Erythroblast (primary cell): ENCODE measurements around the gene NME8.

Source experiments
- GATA1 ChIP-seq: IDR thresholded peaks from 2 replicates; pipeline ENCODE4 v1.6.1; 2011; ENCODE audit warnings: low read depth, mild to moderate bottlenecking, control low read depth, low read length, moderate library complexity
- POLR2A ChIP-seq: IDR thresholded peaks from 2 replicates; pipeline ENCODE4 v1.6.1; 2011; ENCODE audit warnings: mild to moderate bottlenecking, low read length

DNA sequence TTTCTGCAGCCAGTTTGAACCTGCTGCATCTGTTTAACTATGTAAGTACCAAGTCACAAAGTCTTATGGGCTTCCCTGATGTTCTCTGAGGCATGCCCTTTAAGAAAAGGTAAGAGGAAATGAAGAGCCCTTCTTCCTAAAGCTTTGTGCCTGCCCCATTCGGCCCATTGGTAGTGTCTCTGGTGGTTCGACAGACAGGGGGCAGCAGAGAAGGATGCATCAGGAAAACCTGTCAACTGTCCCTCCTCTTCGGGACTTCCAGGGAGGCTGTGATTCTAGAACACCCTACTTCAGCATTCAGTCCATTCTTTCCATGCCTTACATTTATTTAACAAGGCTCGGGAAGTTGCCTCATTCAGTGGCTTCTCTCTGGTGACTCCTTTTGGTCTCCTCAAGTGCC lies 70.1 kb downstream of the NME8 start:
- no peak for TF ChIP-seq POLR2A
- TF ChIP-seq GATA1: no peak
